Measurements from ENCODE around the gene CLDN24.

Gene CLDN24

GRCh38 chr4:183333983-183334382 is 11.8 kb upstream of the CLDN24 start:
- TF ChIP-seq FOXP2 (optimal IDR thresholded peaks at IDR 0.05; ENCODE audit: borderline replicate concordance, extremely low read depth, extremely low read length, insufficient read depth): no peak
- no peak for TF ChIP-seq TAF1 (IDR thresholded peaks at IDR 0.05; ENCODE audit: borderline replicate concordance, insufficient read depth, low read length)
- TF ChIP-seq, protein P1, sequence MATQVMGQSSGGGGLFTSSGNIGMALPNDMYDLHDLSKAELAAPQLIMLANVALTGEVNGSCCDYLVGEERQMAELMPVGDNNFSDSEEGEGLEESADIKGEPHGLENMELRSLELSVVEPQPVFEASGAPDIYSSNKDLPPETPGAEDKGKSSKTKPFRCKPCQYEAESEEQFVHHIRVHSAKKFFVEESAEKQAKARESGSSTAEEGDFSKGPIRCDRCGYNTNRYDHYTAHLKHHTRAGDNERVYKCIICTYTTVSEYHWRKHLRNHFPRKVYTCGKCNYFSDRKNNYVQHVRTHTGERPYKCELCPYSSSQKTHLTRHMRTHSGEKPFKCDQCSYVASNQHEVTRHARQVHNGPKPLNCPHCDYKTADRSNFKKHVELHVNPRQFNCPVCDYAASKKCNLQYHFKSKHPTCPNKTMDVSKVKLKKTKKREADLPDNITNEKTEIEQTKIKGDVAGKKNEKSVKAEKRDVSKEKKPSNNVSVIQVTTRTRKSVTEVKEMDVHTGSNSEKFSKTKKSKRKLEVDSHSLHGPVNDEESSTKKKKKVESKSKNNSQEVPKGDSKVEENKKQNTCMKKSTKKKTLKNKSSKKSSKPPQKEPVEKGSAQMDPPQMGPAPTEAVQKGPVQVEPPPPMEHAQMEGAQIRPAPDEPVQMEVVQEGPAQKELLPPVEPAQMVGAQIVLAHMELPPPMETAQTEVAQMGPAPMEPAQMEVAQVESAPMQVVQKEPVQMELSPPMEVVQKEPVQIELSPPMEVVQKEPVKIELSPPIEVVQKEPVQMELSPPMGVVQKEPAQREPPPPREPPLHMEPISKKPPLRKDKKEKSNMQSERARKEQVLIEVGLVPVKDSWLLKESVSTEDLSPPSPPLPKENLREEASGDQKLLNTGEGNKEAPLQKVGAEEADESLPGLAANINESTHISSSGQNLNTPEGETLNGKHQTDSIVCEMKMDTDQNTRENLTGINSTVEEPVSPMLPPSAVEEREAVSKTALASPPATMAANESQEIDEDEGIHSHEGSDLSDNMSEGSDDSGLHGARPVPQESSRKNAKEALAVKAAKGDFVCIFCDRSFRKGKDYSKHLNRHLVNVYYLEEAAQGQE (IDR thresholded peaks at IDR 0.05; ENCODE audit: insufficient read depth in 1 of 2, low read depth in 2 of 2, low read length in 2 of 2): peak in 1 of 2 experiments; percentile 77; a peak in 1 of 4 replicates
- no peak for TF ChIP-seq POLR2AphosphoS5 (IDR thresholded peaks at IDR 0.05; ENCODE audit: low read depth, low read length)
- TF ChIP-seq SIN3A (IDR thresholded peaks at IDR 0.05; ENCODE audit: borderline replicate concordance, insufficient read depth, low read length): no peak

DNA sequence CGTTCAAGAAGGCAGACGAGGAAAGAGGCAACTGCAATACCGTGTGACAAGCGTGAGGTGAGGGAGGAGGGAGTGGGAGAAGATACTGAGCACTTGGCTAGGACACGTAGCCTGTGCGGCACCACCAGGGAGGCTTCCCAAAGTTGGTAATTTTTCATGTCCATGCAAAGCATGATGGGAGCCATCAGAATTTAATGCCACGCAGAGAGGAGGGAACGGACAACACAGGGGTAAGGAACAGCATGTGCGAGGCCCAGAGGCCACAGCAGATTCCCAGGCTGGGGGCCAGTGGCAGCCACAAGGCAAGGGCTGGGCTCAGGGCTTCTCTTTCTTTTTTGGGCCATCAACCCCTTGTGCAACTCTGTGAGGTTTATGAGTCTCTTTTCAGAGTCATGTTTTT is 11.0 kb upstream of the CLDN24 start:
- no peak for TF ChIP-seq FOXP2 (optimal IDR thresholded peaks at IDR 0.05; ENCODE audit: borderline replicate concordance, extremely low read depth, extremely low read length, insufficient read depth)
- TF ChIP-seq, protein P1 (IDR thresholded peaks at IDR 0.05; ENCODE audit: insufficient read depth in 1 of 2, low read depth in 2 of 2, low read length in 2 of 2): no peak
- no peak for TF ChIP-seq SIN3A (IDR thresholded peaks at IDR 0.05; ENCODE audit: borderline replicate concordance, insufficient read depth, low read length)
- TF ChIP-seq TAF1 (IDR thresholded peaks at IDR 0.05; ENCODE audit: borderline replicate concordance, insufficient read depth, low read length): no peak
- no peak for TF ChIP-seq POLR2AphosphoS5 (IDR thresholded peaks at IDR 0.05; ENCODE audit: low read depth, low read length)

DNA sequence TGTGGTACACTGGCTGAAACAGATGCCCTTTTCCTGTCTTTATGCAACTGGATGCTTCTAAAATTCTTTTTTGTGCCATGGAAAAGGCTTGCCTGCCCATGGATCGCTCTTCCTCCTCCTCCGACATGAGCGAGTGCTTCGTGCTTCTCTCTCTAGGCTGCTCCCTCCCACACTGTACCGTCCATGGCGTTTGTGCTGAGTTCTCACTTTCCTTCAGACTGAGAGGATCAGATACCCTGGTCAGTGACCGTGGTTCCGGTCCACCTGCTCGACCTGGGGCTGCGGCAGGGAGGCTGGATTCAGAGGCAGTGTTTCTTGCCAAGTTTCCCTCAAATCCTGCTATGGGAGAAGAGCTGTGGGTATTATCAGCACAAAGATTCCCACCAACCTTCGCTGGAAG is 10.2 kb upstream of the CLDN24 start:
- TF ChIP-seq FOXP2 (optimal IDR thresholded peaks at IDR 0.05; ENCODE audit: borderline replicate concordance, extremely low read depth, extremely low read length, insufficient read depth): no peak
- no peak for TF ChIP-seq POLR2AphosphoS5 (IDR thresholded peaks at IDR 0.05; ENCODE audit: low read depth, low read length)
- no peak for TF ChIP-seq SIN3A (IDR thresholded peaks at IDR 0.05; ENCODE audit: borderline replicate concordance, insufficient read depth, low read length)
- no peak for TF ChIP-seq TAF1 (IDR thresholded peaks at IDR 0.05; ENCODE audit: borderline replicate concordance, insufficient read depth, low read length)
- TF ChIP-seq, protein P1 (IDR thresholded peaks at IDR 0.05; ENCODE audit: insufficient read depth in 1 of 2, low read depth in 2 of 2, low read length in 2 of 2): no peak

- TF ChIP-seq TAF1 (IDR thresholded peaks at IDR 0.05; ENCODE audit: borderline replicate concordance, insufficient read depth, low read length): no peak
- TF ChIP-seq, protein P1 (IDR thresholded peaks at IDR 0.05; ENCODE audit: insufficient read depth in 1 of 2, low read depth in 2 of 2, low read length in 2 of 2): no peak
- TF ChIP-seq POLR2AphosphoS5 (IDR thresholded peaks at IDR 0.05; ENCODE audit: low read depth, low read length): no peak
- no peak for TF ChIP-seq SIN3A (IDR thresholded peaks at IDR 0.05; ENCODE audit: borderline replicate concordance, insufficient read depth, low read length)
- TF ChIP-seq FOXP2 (optimal IDR thresholded peaks at IDR 0.05; ENCODE audit: borderline replicate concordance, extremely low read depth, extremely low read length, insufficient read depth): no peak
These were observed 8.6 kb upstream of the CLDN24 start for GRCh38 chr4:183330841-183331240.
